Inferior parietal cortex (tissue), 1 donor: Measurements from ENCODE around the gene FGD1.

ENCODE experiments used
- DNase-seq: peaks from one replicate; pipeline ENCODE4 v3.0.0-alpha.2; 2016; ENCODE audit errors: extremely low spot score

The FGD1 gene

DNA sequence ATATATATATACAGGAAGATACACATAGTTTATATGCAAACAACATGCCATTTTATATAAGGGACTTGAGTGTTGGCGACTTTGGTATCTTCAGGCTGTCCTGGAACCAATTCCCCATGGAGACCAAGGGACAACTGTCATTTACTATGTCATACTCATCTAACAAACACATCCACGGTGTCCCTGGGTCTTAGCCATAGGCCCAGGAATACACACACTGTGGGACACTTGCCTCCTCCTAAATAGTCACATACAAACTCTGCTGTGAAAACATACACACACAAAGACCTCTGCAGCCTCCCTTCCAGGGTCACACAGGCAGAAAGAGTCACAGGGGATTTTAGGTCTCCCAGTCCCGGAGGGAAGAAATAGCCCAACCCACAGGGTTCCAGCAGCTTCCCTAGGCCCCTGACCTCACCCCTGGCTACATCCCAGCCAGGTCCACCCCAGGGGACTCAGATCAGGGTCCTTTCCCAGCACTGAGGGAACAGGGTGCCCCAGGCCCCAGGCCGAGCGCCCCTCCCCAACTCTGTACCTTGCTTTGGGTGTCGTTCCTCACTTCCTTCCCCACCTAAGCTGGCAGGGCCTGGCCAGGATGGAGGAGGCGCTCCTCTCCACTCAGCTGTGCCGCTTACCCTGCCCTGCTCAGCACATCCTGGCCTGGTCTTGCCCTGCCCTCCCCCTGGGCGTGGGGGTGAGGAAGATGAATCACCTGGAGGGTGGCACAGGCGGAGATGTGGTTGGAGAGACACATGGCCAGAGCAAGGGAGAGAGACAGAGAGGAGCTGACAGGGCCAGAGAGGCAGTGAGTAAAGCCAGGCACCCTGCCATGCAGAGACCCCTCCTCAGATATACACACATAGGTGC is 21.8 kb downstream of the FGD1 start:
- DNase-seq, result no peak

DNA sequence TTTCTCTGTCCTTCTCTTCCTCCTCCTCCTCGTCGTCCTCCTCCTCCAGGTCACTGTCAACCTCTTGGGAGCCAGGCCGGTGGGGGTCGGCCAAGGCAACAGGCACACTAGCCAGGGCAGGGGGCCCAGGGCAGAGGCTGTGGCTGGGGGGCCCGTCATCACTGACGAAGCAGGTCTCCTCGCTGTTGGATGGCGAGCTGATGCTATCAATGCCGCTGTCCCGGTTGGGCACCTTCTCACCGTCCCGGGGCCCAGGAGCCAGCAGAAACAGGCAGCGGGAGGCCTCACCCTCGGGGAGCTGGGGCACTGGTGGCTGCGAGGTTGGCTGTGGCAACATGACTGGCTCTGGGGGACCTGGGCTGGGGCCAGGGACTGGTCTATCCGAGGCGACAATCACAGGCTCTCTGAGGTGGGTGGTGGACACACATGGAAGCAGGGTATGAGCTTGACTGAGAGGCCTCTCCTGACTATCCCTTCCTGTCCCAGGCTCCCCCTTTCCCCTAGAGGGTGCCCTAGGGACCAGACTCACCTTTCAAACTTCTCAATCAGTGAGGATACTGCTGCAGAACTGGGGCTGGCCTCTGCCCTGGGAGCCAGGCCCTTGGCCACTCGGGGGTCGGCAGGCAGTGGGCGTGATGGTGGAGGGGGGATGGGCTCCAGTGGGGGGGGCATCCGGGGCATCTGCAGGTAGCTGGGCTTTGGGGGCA is 25.8 kb downstream of the FGD1 start:
- no peak for DNase-seq

- DNase-seq, result no peak
These were observed 43.1 kb downstream of the FGD1 start for GRCh38 chrX:54452920-54453319.

- no peak for DNase-seq
These were observed 46.1 kb downstream of the FGD1 start for GRCh38 chrX:54449929-54450328.

- DNase-seq, result peak; percentile 1
These were observed 48.6 kb downstream of the FGD1 start for GRCh38 chrX:54447461-54447860.

- DNase-seq, result no peak
These were observed 50.0 kb downstream of the FGD1 start for GRCh38 chrX:54446084-54446483.

GRCh38 chrX:54444752-54445151 is 51.3 kb downstream of the FGD1 start:
- no peak for DNase-seq

DNA sequence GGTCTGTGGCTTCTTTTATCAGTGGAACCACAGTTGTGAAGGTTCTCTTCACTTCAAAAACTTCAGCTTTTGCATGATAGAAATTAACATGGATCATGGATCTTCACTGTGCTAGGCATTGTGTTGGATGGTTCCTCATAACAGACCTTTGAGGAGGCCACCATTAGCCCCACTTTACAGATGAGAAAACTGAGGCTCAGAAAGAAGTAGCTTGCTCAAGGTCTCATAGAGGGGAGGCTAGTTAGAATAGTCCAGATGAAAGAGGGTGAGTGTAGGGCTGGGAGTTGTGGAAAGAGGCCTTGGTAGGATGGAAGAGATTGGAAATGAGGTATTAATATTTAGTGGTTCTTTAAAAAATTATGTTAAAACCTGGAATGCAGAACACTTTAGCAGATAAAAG is 53.2 kb downstream of the FGD1 start:
- no peak for DNase-seq

DNA sequence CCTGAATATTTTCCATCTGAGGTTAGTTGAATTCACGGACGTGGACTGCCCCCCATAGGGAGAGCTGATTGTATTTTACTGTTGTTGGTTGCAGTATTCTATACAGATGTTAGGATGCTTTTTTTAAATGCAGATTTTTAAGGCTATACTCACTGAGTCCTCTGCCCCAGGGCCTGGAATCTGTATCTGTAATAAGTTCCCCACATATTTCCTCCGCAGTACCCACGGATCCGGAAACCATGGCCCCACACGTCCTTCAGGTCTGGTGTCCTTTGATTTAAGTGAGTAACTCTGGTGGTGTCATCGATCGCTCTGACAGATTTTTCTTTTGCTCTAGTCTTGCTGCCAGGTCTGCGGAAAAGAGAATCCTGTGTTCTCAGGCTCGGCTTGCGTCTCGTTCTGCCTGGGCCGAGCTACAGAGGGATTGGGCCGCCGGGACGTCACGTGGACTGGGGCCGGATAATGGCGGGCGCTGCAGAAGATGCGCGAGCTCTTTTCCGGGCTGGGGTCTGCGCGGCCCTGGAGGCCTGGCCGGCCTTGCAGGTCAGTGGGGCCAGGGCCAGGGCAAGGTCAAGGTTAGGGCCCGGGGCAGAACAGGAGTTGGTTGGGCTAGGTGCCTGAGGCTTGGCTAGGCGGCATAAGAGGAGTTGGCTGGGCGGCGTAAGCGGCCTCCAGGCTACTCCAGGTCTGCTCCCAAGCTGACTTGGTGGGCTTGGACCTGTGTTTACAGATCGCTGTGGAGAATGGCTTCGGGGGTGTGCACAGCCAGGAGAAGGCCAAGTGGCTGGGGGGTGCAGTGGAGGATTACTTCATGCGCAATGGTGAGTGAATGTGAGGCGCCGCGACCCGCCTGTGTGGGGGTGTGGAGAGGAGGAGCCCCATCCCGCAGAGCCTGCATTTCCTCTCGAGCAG is 55.8 kb downstream of the FGD1 start, which contains the start of gene TSR2:
TSS of gene TSR2 (plus strand) at position 445 of the 912 bp plus-strand sequence. CDS start at position 463, 18 bp downstream.
- DNase-seq, result peak; percentile 73

- DNase-seq, result no peak
These were observed 60.9 kb downstream of the FGD1 start for GRCh38 chrX:54435121-54435520.

DNA sequence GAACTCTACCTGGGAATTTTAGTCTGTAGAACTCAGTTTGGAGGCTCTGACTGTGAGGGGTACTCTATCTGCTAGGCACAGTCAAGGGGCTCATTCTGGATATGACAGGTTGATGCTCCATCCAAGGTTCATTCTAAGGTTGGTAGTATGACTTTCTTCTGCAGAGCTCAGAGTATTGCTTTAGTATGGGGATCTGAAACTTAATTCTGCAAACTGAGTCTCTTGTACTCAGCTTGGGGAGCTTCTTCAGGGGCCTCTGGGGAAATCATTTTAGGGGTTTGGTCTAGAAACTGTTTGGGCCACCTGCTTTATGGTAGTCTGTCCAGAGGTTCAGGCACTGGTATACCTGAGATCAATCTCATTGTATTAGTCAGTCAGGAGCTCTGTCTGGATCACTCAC is 65.5 kb downstream of the FGD1 start:
- DNase-seq, result no peak

DNA sequence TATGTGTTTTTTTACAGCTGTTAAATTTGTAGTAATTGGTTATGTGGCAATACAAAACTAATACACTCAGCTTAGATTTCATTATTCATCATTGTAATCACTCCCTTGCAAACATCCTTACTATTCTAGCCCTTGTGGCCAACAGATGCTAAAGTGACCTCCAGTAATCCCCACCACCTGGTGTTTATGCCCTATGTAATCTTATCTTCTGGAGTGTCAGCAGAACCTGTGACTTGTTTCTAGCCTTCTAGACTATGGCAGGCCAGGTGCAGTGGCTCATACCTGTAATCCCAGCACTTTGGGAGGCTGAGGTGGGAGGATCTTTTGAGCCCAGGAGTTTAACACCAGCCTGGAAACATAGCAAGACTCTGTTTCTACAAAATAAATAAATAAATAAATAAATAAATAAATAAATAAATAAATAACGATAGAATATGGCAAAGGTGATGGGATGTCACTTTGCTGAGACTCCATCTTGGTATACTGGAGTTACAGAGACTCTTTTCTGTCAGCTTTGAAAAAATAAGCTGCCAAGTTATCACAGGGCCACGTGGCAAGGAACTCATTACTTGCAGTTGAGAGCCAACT is 68.1 kb downstream of the FGD1 start:
- no peak for DNase-seq

DNA sequence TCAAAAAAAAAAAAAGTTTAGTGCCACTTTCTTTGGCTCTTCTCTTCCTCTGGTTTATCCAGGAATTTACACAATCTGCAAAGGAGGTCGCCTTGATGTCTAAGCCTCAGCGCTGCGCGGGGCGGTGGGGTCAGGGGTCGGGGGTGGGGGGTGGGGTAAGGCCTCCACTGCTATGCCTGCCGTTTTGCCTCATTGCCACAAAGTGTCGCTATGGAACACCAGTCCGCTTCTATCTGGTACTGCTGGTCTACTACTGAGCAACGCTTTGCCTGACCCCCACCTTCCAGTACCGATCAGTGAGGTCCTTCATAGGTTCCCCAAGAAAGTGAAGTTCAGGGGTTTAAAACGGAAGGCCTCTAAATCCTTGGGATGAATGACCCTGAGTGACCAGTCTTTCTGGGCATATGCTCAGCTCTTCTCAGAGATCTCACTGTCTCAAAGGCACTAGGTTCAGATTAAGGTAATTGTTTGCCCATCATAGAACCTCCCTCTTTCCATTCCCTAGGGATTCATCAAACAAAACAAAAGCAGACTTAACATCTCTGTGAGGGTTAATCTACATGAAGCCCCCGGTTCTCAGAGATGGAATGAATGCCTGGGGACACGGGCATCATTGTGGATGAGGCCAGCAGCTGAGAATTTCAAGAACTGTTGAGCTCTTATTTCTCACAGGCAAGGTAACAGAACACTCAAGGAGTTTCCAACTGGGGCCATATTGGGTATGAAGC is 72.7 kb downstream of the FGD1 start:
- DNase-seq, result no peak

- no peak for DNase-seq
These were observed 73.9 kb downstream of the FGD1 start for GRCh38 chrX:54422168-54422567.

DNA sequence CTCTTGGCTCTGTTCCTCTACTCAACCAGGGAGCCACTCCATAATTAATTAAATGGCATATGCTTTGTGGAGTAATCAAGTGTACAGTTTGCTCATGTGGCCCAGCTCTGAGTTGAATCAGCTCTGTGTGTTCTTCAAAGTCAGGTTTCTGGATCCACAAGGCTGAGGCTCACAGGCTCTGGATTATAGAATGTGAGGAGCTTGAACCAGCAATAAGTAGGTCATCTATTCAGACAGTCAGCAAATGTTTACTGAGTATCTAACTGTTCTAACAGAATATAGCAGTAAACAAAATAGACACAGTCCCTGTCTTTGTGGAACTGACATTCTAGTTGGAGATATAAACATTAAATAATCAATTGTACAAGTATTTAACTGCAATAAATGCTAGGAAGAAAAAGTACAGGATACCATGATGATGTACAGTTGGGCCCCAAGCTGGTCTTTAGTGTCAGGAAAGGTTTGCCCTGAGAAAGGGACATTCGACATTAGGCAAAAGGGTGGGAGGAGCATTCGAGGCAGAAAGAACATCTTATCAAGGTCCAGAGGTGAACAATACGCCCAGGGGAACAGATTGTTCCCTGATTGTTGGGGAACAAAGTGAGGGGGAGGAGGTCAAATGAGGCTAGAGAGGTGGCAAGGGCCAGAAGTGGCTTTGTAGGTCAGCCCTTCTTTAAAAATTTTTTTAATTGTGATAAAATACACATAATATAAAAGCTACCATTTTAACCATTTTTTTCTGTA is 76.3 kb downstream of the FGD1 start:
- DNase-seq, result no peak

DNA sequence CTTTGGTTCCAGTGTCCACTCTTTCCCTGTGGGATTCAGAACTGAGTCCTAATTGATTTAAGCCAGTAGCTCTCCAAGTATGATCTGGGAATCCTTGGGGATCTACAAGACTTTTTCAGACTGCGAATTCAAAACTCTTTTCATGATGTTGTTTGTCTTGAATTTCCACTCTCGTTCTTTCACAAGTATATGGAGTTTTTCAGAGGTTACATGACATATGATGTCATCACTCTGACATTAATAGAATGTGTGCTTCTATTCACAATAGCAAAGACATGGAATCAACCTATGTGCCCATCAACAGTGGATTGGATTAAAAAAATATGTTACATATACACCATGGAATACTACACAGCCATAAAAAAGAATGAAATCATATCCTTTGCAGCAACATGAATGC is 79.1 kb downstream of the FGD1 start:
- DNase-seq, result no peak

GRCh38 chrX:54415534-54416350 is 80.3 kb downstream of the FGD1 start:
- no peak for DNase-seq

GRCh38 chrX:54413753-54414152 is 82.3 kb downstream of the FGD1 start:
- no peak for DNase-seq

DNA sequence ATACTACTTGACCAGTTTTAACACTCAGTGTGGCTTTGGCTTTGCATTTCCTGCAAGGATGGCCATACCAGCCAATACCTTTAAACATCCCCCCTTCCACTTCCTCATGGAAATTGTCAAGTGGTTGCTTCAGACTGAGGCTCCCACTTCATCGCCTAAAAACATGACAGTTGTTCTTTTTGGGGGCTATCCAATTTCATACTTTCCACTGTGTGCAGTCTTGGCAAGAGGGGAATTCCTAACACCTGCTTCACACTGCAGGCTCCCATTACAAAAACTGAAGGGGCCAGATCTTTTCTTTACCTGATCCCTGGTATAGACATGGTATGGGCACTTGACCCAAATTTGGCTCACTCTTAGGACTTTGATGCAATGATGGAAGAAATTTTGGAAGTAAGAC is 84.3 kb downstream of the FGD1 start:
- DNase-seq, result no peak
